Fibroblast of upper back skin (primary cell): Measurements from ENCODE around the gene OR2V2.

ENCODE experiments used
- DNase-seq: peaks from one replicate; pipeline ENCODE4 v3.0.0-alpha.2; 2013

Gene OR2V2

GRCh38 chr5:181149806-181150733 is 2.7 kb downstream of the OR2V2 start:
- no peak for DNase-seq

- no peak for DNase-seq
These were observed 3.8 kb downstream of the OR2V2 start for GRCh38 chr5:181151146-181151545.

DNA sequence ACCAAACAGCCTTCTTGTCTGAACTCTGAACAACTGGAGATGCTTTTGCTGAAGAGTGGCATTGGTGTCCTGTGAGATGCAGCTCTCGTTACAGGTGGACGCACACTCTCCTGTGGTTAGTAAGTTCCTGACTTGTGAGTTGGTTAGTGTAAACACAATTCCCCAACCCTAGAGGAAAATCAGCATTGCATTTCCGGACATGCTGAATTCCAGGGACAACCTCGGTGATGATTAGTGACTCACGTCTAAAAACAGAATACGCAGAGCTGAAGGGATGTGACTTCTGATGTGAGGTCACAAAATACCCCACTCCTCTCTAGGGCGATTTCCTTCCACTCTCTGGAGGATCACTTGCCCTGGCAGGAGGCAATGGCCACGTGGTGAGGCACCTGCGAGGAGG is 5.0 kb downstream of the OR2V2 start:
- DNase-seq: no peak

DNA sequence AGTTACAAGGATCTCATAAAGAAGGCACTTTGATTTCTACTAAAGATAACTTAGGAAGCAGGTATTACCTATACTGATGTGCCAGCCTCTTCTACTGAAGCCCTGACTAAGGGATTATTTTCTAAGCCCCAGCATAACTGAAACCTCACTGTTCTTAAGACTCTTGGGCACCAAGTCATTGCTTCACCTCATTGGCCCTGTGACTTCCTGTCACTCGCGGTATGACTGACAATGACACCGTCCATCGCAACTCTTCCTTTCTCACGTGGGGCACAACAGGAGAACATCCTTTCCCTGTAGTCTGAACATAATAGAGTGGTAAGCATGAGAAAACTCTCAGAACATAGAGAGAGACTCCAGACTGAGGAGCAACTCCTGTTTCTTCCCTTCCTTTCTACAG is 6.4 kb downstream of the OR2V2 start:
- no peak for DNase-seq

DNA sequence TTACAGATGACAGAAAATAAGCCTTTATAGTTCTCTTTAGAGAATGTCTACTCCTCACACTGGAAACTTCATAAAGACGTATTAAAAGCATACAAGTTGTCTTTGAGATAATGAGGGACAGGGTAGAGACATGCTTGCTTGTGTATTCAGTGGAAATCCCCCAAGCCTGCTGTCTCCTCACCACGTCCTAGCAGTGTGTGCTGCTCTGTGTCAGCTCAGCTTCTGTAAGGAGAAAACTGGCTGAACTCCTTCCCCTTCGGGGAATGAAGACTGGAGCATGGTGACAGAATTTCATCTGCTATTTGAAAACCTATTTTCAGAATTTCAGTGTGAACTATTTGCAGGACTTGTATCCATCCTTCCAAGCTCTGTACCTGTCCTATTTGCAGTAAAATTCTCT is 9.4 kb downstream of the OR2V2 start:
- no peak for DNase-seq

DNA sequence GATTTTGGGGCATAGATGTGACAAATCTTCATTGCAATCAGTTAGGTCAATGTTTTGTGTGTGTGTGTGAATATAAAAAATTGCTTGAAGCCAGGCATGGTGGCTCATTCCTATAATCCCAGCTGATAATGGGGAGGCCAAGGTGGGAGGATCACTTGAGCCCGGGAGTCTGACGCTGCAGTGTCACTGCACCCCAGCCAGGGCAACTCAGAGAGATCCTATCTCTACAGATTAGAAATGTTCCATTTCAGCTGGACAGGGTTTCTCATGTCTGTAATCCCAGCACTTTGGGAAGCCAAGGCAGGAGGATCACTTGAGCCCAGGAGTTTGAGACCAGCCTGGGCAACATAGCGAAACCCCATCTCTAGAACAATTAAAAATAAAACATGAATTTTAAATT is 11.5 kb downstream of the OR2V2 start:
- DNase-seq: no peak

DNA sequence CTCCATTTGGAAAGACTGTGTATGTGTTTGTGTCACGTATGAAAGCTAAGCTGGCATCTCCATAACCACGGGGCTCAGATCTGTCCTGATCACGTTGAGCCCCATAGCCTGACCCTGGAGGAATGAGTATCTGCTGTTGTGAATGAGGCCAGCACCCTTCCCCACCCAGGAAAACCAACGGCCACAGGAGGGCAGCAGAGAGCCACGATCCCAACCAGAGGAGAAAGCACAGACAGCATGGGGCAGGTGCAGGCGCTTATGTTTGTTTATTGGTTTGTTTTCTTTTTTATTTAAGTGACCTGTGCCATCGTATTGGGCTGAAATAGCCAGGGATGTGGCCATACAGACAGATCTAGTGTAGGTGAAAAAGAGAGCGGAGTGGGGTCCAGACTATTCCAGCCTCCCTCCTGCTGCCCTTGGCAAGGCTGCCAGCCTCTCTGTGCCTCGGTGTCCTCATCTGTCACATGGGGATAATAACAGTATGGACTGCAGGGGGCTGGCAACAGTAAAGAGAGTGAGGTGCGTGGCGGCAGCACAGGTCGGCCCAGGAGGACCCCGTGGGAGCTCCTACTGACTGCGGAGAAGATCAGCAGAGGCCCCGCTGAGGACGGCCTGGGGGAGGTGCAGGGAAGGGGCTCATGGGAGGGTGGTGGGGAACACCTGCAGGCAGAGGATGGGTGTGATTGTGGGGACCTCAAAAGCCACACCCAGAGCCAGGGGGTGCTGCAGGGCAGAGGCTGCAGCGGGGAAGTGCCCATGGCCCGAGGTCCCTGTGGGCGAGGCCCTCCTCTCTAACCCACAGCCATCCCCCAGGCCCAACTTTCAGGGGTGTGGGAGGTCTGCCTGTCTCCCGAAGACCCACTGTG is 12.1 kb downstream of the OR2V2 start:
- peak; percentile 77 for DNase-seq

- peak; percentile 43 for DNase-seq
These were observed 12.9 kb downstream of the OR2V2 start for GRCh38 chr5:181160152-181160754.

DNA sequence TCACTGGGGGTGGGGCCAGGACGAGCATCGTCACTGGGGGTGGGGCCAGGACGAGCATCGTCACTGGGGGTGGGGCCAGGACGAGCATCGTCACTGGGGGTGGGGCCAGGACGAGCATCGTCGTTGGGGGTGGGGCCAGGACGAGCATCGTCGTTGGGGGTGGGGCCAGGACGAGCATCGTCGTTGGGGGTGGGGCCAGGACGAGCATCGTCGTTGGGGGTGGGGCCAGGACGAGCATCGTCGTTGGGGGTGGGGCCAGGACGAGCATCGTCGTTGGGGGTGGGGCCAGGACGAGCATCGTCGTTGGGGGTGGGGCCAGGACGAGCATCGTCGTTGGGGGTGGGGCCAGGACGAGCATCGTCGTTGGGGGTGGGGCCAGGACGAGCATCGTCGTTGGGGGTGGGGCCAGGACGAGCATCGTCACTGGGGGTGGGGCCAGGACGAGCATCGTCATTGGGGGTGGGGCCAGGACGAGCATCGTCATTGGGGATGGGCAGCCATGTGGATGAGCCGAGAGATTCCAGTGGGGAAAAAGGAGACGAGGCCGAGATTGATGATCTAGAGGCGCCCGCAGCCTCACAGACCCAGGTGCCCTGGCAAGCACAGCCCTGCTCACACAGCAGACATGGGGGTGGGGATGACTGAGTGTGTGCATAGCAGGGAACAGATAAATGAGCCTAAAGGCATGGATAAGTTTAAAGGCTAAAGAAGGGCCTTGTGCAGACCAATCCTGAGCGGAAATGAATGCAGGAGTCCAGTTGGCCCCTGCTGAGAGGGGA is 13.6 kb downstream of the OR2V2 start:
- DNase-seq: peak; percentile 71

DNA sequence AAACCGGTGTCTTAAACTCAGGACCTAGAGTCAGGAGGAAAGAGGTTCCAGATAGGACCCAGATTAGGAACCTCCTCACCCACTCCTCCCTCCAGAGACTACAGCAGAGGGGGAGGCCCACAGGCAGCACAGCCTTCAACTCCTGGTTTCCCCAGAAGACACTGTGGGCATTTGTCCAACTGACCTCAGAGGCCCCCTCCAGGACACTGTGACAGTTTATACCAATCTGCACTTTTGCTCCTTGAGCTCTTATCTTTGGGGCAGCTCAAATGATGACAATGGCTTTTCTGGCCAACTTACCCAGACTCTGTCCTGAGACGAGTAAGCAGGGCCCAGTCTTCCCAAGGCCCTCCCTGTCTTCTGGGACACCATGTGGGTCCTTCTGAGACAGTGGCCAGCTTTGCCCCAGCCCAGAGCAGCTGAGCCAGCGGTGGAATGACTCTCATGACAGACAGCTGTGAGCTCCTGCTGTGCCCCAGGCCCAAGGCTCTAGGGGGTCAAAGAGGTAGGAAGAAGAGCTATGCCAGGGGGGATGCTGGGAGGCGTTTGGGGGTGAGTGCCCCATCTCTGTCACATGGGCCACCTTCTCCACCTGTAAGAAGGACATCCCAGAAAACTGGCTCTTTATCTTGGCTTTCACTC is 14.3 kb downstream of the OR2V2 start:
- DNase-seq: no peak

GRCh38 chr5:181163487-181164075 is 16.2 kb downstream of the OR2V2 start:
- DNase-seq: no peak

DNA sequence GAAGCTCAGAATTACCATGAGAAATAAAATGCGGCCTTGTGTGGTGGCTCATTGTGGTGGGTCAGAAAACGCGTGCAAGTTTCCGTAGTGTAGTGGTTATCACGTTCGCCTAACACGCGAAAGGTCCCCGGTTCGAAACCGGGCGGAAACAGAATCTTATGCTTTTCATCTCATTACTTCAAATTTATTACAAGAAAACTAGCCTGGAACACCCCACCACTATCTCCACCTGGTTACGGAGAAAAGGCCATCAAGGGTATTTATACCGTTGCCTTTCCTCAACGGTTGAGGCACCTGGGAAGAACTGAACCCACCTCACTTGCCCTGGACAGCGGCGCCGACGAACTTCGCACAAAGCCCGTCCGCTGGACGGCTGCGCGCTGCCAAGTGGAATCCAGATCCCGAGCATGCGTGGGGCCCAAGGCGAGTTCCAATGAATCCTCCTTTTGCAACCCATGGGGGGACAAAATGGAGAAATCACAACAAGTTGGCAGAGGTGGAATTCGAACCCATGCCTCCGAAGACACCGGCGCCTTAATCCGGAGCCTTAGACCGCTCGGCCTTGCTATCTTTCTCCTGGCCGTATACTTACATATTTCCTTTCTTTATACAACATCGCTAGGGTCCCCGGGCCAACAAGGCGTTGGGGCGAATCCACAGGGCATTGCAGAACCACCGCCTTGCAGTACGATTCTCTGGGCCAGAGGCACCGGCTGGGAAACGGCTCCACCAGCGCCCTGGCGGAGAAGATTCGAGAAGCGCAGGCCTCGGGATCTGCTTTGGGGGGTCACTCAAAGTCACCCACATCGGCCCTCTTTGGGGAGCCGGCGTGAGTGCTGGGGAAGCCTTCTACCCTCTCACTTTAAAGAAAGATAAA is 16.9 kb downstream of the OR2V2 start:
- peak; percentile 56 for DNase-seq

DNA sequence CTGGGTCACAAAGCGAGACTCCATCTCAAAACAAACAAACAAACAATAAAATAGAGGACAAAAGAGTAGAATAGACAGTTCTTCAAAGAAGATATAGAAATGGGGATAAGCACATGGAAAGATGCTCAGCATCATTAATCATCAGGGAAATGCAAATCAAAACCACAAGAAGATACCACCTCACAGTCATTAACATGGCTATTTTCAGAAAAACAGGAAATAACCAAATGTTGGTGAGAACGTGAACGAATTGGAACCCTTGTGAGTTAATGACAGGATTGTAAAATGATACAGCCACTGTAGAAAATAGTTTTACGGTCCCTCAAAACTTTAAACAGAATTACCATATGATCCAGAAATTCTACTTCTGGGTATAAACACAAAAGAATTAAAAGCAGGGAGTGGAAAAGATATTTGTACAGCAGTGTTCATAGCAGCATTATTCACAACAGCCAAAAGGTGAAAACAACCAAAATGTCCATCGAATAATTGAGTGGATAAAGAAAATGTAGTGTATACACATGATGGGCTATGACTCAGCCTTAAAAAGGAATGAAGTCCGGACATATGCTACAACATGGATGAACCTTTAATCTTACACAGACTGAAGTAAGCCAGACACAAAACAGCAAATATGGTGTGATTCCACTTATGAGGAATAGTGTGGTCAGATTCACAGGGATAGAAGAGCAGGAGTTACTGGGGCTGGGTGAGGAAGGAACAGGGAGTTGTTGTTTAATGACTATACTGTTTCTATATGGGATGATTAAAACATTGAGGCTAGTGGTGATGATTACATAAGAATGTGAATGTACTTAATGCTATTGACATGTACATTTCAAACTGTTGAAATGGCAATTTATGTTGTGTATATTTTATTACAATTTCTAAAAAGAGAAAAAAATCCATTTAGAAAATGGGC is 19.7 kb downstream of the OR2V2 start:
- DNase-seq: no peak

DNA sequence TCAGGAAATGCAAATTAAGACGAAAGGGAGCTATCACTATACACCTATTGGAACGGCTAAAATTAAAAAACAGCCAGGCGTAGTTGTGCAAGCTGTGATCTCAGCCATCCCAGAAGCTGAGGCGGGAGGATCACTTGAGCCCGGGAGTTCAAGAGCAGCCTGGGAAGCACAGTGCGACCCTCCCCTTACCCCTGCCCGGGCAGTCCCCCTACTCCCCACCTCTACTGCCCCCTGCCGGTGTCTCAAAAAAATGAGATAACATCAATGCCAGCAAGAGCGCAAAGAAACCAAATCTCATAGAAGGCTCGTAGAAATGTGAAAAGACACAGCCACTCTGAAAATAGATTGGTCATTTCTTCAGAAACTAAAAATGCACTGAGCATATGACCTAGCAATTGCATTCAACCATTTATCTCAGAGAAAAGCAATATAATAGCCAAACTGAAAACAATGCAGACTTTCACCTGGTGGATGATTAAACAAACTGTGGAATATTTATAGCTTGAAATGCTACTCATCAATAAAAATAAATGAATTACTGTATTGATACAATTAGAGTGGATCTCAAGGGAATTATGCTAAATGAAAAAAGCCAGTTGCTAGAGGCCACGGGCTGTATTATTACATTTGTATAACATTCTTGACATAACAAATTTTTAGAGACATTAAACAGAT is 20.6 kb downstream of the OR2V2 start:
- DNase-seq: no peak

GRCh38 chr5:181168595-181169118 is 21.3 kb downstream of the OR2V2 start:
- DNase-seq: no peak

DNA sequence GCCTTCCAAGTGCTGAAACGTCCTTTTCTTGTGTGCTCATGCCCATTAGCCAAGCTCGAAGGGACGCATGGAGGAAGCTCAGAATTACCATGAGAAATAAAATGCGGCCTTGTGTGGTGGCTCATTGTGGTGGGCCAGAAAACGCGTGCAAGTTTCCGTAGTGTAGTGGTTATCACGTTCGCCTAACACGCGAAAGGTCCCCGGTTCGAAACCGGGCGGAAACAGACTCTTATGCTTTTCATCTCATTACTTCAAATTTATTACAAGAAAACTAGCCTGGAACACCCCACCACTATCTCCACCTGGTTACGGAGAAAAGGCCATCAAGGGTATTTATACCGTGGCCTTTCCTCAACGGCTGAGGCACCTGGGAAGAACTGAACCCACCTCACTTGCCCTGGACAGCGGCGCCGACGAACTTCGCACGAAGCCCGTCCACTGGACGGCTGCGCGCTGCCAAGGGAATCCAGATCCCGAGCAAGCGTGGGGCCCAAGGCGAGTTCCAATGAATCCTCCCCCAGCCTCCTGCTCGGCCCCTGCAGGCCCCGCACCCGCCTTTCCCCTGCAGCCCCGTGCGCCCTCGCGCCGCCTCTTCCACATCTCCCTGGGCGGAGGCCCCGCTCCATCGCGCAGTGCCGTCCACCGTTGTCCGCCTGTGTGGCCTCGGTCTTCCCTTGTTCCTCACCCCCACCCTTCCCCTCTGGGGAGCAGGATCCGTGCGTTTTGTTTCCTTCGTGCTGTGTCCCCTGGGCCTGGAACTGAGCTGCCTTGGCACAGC is 22.3 kb downstream of the OR2V2 start:
- peak; percentile 81 for DNase-seq

DNA sequence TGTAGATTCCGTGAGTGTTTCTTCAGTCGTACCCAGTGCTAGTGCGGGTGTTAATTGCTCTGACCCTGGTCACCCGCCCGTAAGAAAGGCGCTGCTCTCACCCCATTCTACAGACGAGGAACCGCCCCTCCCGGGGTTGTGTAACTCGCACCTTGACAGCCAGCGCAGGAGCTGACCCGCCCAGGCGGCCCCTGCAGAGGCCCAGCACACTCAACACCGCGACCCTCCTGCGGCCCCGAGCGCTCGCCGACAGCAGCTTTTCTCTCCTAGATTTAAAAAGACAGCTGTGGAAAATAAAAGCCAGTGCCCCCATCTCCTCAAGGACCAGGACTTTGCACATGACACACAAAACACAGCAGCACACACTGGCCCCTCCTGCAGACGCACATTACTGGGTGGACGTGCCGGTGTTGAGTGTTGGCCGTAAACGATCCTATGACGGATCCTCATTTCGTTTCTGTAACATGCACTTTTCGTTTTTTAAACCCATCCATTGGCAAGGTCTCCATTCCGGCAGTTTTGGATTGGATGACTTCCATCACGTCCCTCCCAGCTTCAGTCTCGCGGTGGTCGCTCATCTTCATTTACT is 22.9 kb downstream of the OR2V2 start:
- DNase-seq: no peak
